Bronchial epithelial cell (primary cell): ENCODE results near the gene ACP2. TPM values are rescaled to one million over a fixed set of nuclear protein-coding genes. Genes with fewer than 3 reads are reported as not detected.

Experiments used
- DNase-seq: peaks from one replicate; pipeline ENCODE4 v3.0.0-alpha.2; 2010; ENCODE audit warnings: low read depth
- FAIRE-seq: peaks from 2 replicates; lab custom pipeline; 2011; peaks lifted over from hg19 to GRCh38; lab: Jason Lieb, UNC
- H3K27me3 ChIP-seq: 2 replicates; pipeline ENCODE4 v1.5.1; 2011; ENCODE audit warnings: low read length; ENCODE audit not compliant: control insufficient read depth, insufficient read depth
- H3K36me3 ChIP-seq: 2 replicates; pipeline ENCODE4 v1.5.1; 2011; ENCODE audit warnings: low read length; ENCODE audit not compliant: control insufficient read depth, insufficient read depth
- H3K4me3 ChIP-seq: 2 replicates; pipeline ENCODE4 v1.5.1; 2011; ENCODE audit warnings: mild to moderate bottlenecking, low read depth, low read length, control low read depth
- total RNA-seq: library from RNA; depleted of rRNA; stranded (reverse); fragments of >200 nt; gene quantifications from 2 replicates; pipeline ENCODE4 v1.2.1, GENCODE V29; 2014
- TF ChIP-seq, protein P1 (sequence below): IDR thresholded peaks from 2 replicates; pipeline ENCODE4 v1.5.1; 2011; ENCODE audit warnings: mild to moderate bottlenecking, moderate library complexity, low read length, control low read depth, inconsistent platforms; ENCODE audit not compliant: insufficient read depth, severe bottlenecking

ACP2 gene
- total RNA-seq, 1 donor from 2014 or later: 8.4 TPM

DNA sequence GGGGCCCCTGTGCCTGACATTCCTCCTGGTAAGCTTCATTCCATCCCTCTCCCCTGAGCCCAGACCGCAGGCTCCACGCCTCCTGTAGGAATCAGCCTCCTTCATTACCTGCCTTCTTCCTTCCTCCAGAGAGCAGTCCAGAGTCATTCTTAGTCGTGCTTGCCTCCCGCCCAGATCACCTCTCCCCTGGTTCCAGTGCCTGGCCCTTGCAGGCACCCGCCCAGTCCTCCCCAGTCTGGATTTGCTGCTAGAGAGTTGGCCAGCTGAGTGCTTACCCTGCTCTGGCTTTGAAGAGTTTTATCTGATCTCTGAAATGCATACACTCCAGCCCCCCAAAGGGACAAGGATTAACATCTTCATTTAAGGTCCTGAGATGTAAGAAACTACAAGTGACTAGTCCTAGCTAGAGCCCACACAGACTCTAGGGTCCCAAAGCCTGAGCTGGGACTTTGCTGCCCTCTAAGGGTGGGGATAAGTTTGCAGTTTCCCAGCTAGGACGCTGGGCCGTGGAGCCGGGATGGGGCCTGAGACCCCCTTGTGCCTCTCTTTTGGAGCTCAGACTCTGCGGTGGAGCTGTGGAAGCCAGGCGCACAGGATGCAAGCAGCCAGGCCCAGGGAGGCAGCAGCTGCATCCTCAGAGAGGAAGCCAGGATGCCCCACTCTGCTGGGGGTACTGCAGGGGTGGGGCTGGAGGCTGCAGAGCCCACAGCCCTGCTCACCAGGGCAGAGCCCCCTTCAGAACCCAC lies 10.8 kb upstream of the ACP2 start:
- TF ChIP-seq, protein P1, sequence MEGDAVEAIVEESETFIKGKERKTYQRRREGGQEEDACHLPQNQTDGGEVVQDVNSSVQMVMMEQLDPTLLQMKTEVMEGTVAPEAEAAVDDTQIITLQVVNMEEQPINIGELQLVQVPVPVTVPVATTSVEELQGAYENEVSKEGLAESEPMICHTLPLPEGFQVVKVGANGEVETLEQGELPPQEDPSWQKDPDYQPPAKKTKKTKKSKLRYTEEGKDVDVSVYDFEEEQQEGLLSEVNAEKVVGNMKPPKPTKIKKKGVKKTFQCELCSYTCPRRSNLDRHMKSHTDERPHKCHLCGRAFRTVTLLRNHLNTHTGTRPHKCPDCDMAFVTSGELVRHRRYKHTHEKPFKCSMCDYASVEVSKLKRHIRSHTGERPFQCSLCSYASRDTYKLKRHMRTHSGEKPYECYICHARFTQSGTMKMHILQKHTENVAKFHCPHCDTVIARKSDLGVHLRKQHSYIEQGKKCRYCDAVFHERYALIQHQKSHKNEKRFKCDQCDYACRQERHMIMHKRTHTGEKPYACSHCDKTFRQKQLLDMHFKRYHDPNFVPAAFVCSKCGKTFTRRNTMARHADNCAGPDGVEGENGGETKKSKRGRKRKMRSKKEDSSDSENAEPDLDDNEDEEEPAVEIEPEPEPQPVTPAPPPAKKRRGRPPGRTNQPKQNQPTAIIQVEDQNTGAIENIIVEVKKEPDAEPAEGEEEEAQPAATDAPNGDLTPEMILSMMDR: peak; percentile 74
- FAIRE-seq (no peak), DNase-seq (no peak)
- no peak overlapping the region for H3K4me3 ChIP-seq
- no peaks in the 10 kb centered on the region for H3K36me3 ChIP-seq
- no peaks in the 10 kb centered on the region for H3K27me3 ChIP-seq

GRCh38 chr11:47258317-47258902 lies 9.8 kb upstream of the ACP2 start:
- Histone ChIP-seq H3K4me3 (no peak overlapping the region), H3K36me3 (no peaks in the 10 kb centered on the region)
- FAIRE-seq: no peak

GRCh38 chr11:47257517-47258316 lies 9.1 kb upstream of the ACP2 start, which contains the start of gene NR1H3:
Gene NR1H3, plus strand, starts transcription at chr11:47257996. Its CDS starts 1,221 bp downstream, at chr11:47259217.
- no peaks in the 10 kb centered on the region for H3K36me3 ChIP-seq
- DNase-seq (no peak), FAIRE-seq (no peak)
- TF ChIP-seq, protein P1: peak; percentile 23
- no peak within 1 kb of the TSS for H3K4me3 ChIP-seq
- H3K27me3 ChIP-seq: no peaks in the 10 kb centered on the region

More at GRCh38 chr11:47258317-47258902, 9.8 kb upstream of the ACP2 start:
- no peak for DNase-seq
- H3K27me3 ChIP-seq: no peaks in the 10 kb centered on the region
- TF ChIP-seq, protein P1: no peak

DNA sequence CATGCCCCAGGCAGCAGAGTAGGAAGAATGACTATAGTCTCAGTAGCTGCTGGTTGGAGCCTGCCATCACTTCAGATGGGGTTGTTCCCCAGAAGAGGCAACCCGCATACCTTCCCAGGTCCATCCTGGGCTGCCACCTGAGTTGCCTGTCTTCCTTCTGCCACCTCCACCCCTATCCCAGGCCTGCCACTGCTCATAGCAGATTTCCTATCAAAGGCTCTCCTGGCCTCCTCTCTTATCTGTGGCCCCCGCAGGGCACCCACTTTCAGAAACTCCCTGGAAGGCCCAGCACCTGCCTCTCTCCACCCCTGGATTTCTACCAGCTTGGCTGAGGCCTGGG lies 8.5 kb upstream of the ACP2 start:
- DNase-seq: no peak
- TF ChIP-seq, protein P1: no peak
- no peaks in the 10 kb centered on the region for H3K36me3 ChIP-seq
- H3K27me3 ChIP-seq: no peaks in the 10 kb centered on the region
- no peak for FAIRE-seq
- no peak overlapping the region for H3K4me3 ChIP-seq

DNA sequence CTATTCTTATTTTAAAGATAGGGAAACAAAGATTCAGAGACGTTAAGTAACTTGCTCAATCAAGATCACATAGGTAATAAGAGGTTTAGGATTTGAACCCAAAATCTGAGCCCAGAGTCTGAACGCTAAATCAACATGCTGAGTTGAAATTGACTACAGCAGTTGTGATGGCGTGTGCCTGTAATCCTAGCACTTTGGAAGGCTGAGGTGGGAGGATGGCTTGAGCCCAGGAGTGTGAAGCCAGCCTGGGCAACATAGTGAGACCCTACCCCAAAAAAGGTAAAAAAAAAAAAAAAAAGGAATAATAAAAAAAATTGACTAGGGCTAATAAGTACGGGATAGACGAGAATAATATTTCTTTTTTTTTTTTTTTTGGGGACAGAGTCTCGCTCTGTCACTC lies 7.8 kb upstream of the ACP2 start:
- Histone ChIP-seq H3K36me3 (no peaks in the 10 kb centered on the region), H3K27me3 (no peaks in the 10 kb centered on the region), H3K4me3 (no peak overlapping the region)
- FAIRE-seq: no peak
- TF ChIP-seq, protein P1: no peak
- no peak for DNase-seq
